Neural progenitor cell (in vitro differentiated cells): ENCODE results near the gene PDLIM1.

Experiments
- EZH2phosphoT487 ChIP-seq: fragments of 200-600 bp; sonication (generic); IDR thresholded peaks from 2 replicates; pipeline ENCODE4 v1.6.1; 2017; ENCODE audit warnings: antibody characterized with exemption
- TF ChIP-seq, protein P1 (sequence below): fragments of 200-600 bp; sonication (generic); IDR thresholded peaks from 2 replicates; pipeline ENCODE4 v1.5.1; 2017; ENCODE audit warnings: antibody characterized with exemption, mild to moderate bottlenecking

DNA sequence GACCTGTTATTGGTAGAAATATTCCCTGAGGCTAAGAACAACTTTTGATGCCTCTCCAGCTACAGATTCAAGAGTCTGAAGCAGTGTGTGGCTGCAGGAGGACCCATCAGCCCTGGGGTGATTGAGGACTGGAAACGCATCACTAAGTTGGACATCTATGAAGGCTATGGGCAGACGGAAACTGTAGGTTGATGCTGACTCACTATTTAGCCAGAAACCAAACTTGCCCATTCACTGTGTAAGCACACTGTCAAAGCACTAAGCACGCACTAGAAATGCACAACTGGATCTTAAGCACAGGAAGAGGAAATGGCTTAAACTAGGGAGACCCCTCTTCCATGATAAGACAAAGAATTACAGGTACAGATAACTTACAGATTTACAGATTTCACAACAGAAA, 76.0 kb downstream of the PDLIM1 start:
- TF ChIP-seq, protein P1, sequence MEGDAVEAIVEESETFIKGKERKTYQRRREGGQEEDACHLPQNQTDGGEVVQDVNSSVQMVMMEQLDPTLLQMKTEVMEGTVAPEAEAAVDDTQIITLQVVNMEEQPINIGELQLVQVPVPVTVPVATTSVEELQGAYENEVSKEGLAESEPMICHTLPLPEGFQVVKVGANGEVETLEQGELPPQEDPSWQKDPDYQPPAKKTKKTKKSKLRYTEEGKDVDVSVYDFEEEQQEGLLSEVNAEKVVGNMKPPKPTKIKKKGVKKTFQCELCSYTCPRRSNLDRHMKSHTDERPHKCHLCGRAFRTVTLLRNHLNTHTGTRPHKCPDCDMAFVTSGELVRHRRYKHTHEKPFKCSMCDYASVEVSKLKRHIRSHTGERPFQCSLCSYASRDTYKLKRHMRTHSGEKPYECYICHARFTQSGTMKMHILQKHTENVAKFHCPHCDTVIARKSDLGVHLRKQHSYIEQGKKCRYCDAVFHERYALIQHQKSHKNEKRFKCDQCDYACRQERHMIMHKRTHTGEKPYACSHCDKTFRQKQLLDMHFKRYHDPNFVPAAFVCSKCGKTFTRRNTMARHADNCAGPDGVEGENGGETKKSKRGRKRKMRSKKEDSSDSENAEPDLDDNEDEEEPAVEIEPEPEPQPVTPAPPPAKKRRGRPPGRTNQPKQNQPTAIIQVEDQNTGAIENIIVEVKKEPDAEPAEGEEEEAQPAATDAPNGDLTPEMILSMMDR = no peak
- TF ChIP-seq EZH2phosphoT487 = no peak
